Esophagus muscularis mucosa (tissue), 4 donors: ENCODE results near the gene TMEM131L. TPM values are rescaled to one million over a fixed set of nuclear protein-coding genes. Genes with fewer than 3 reads are reported as not detected.

Source experiments
- DNase-seq: peaks from one replicate; pipeline ENCODE4 v3.0.0-alpha.2; 2017; ENCODE audit errors: extremely low spot score
- H3K27ac ChIP-seq, 4 donors: fragments of 200-600 bp; sonication (generic); replicated peaks in 1 of 4; 1 replicate in 3 of 4; 2 replicates in 1 of 4; pipeline ENCODE4 v1.5.1; 2016 to 2019; ENCODE audit warnings: mild to moderate bottlenecking in 1 of 4
- H3K27me3 ChIP-seq, 4 donors: fragments of 200-600 bp; sonication (generic); one replicate each; pipeline versions ENCODE4 v1.5.1 to v1.6.0; 2016 to 2019
- H3K36me3 ChIP-seq, 4 donors: fragments of 200-600 bp; sonication (generic); one replicate each; pipeline ENCODE4 v1.5.1; 2016 to 2019
- H3K4me1 ChIP-seq, 4 donors: fragments of 200-600 bp; sonication (generic); one replicate each; pipeline ENCODE4 v1.5.1; 2016 to 2019
- H3K4me3 ChIP-seq, 4 donors: fragments of 200-600 bp; sonication (generic); 1 replicate in 2 of 4; 2 replicates in 2 of 4; pipeline ENCODE4 v1.5.1; 2016 to 2019; ENCODE audit warnings: mild to moderate bottlenecking in 4 of 4, moderate library complexity in 1 of 4
- H3K9me3 ChIP-seq, 4 donors: fragments of 200-600 bp; sonication (generic); 1 replicate in 3 of 4; 2 replicates in 1 of 4; pipeline ENCODE4 v1.5.1; 2016 to 2019
- EP300 ChIP-seq: sonication (generic); formaldehyde crosslinking; IDR thresholded peaks from one replicate; pipeline ENCODE4 v1.6.1; 2017; ENCODE audit warnings: antibody characterized with exemption
- POLR2A ChIP-seq: fragments of 450-650 bp; IDR thresholded peaks from one replicate; pipeline ENCODE4 v1.6.1; 2017; ENCODE audit warnings: antibody characterized with exemption, moderate library complexity, mild to moderate bottlenecking, low read depth
- POLR2AphosphoS5 ChIP-seq, 2 donors: sonication (generic); formaldehyde crosslinking; IDR thresholded peaks; one replicate each; pipeline ENCODE4 v1.6.1; 2017; ENCODE audit warnings: antibody characterized with exemption in 2 of 2
- WGBS: methylation state at CpG from one replicate; pipeline ENCODE4 v1.1.5; 2018; 5-methylcytosine and 5-hydroxymethylcytosine counted together
- intact Hi-C: fragments of 100-400 bp; cut with DNase I; formaldehyde crosslinking; loops from one replicate; pipeline ENCODE4 v1.15.1; 2023
- total RNA-seq, 4 donors: library from RNA; depleted of rRNA; stranded (reverse); fragments of >200 nt; gene quantifications; one replicate each; pipeline versions ENCODE4 v1.1.0 to v1.2.1, GENCODE V29; 2016
- TF ChIP-seq, protein P1 (sequence below), 3 experiments: fragments of 200-600 bp in 2 of 3; fragments of 450-650 bp in 1 of 3; sonication (generic) in 2 of 3; IDR thresholded peaks; one replicate each; pipeline ENCODE4 v1.5.1; 2017 to 2019; ENCODE audit warnings: antibody characterized with exemption in 3 of 3, mild to moderate bottlenecking in 2 of 3, moderate library complexity in 1 of 3

The TMEM131L gene
- total RNA-seq, 4 donors from 2014 or later = 10.3 to 16.3 (median 12.1) TPM

DNA sequence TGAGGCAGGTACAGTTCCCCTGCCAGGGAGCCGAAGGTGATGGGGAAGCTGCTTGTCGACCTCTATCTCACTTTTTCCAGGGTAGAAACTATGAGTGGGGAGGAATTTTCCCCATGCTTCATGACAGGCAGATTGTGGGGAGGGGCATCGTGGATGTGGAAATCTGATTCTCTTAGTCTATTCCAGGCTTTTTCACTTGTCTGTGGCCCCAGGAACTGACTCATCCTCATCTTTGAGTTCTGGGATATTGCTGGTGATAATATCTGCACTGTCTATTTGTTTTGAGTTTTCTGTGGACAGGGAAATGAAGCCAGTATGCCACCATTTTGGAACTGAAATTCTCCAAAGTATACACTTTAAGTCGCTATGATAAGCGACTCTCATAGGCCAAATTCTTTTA lies 210.3 kb downstream of the TMEM131L start:
- no peak overlapping the region for H3K4me3 ChIP-seq
- H3K9me3 ChIP-seq = peaks cover 0 to 9% (median 2%) of the 10 kb centered on the region in 4 donors
- DNase-seq = no peak
- 83% methylated on average over 5 of the region's 5 CpGs for WGBS
- H3K27ac ChIP-seq = no peak overlapping the region
- H3K27me3 ChIP-seq = no peaks in the 10 kb centered on the region
- TF ChIP-seq, protein P1, sequence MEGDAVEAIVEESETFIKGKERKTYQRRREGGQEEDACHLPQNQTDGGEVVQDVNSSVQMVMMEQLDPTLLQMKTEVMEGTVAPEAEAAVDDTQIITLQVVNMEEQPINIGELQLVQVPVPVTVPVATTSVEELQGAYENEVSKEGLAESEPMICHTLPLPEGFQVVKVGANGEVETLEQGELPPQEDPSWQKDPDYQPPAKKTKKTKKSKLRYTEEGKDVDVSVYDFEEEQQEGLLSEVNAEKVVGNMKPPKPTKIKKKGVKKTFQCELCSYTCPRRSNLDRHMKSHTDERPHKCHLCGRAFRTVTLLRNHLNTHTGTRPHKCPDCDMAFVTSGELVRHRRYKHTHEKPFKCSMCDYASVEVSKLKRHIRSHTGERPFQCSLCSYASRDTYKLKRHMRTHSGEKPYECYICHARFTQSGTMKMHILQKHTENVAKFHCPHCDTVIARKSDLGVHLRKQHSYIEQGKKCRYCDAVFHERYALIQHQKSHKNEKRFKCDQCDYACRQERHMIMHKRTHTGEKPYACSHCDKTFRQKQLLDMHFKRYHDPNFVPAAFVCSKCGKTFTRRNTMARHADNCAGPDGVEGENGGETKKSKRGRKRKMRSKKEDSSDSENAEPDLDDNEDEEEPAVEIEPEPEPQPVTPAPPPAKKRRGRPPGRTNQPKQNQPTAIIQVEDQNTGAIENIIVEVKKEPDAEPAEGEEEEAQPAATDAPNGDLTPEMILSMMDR (IDR thresholded peaks at IDR 0.05) = no peak
- TF ChIP-seq POLR2AphosphoS5 (IDR thresholded peaks at IDR 0.05) (no peak), EP300 (no peak), POLR2A (no peak)
- H3K36me3 ChIP-seq = no peaks in the 10 kb centered on the region
- intact Hi-C loops = no loop called here
- H3K4me1 ChIP-seq = no peaks in the 10 kb centered on the region

DNA sequence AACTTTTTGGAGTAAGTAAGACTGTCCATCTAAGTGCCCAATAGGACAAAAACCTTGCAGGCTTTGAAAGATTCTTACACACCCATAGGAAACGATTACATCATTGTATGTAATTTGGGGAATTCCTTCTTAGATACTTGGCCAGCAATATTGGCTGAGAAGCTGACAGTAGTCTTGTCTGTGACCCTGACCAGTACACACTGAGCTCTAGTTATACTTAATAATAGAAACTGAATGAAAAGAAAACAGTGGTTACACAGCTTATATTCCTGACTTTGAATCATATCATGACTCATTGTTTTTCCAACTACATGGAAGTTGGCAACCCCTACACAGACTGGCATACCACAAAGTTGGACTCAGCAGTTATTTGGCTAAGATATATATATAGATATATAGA lies 210.8 kb downstream of the TMEM131L start:
- Histone ChIP-seq H3K4me3 (no peak overlapping the region), H3K9me3 (peaks cover 0 to 9% (median 2%) of the 10 kb centered on the region in 4 donors), H3K4me1 (no peaks in the 10 kb centered on the region), H3K27ac (no peak overlapping the region), H3K27me3 (no peaks in the 10 kb centered on the region), H3K36me3 (no peaks in the 10 kb centered on the region)
- intact Hi-C loops = no loop called here
- WGBS = 38% methylated on average over 1 of the region's 1 CpG
- TF ChIP-seq POLR2AphosphoS5 (IDR thresholded peaks at IDR 0.05) (no peak), EP300 (no peak), POLR2A (no peak)
- TF ChIP-seq, protein P1 (IDR thresholded peaks at IDR 0.05) = no peak
- DNase-seq = no peak

DNA sequence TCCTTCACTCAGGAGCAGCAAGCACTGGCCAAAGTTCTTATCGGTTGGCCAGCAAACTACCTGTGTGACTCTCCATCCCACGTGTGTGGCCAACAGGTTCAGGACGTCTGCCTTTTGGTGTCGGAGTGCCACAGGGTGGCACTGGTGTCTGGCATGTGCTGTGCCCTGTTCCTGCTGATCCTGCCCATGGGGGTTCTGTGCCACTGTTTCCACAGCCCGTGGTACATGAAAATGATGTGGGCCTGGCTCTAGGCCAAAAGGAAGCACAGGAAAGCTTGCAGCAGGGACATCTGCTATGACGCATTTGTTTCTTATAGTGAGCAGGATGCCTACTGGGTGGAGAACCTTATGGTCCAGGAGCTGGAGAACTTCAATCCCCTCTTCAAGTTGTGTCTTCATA lies 213.3 kb downstream of the TMEM131L start:
- Histone ChIP-seq H3K4me3 (no peak overlapping the region), H3K36me3 (no peaks in the 10 kb centered on the region), H3K4me1 (peaks cover 9 to 12% (median 9%) of the 10 kb centered on the region in 4 donors), H3K27me3 (no peaks in the 10 kb centered on the region), H3K9me3 (peaks cover 0 to 9% (median 2%) of the 10 kb centered on the region in 4 donors), H3K27ac (no peak overlapping the region)
- no peak for DNase-seq
- intact Hi-C loops = no loop called here
- TF ChIP-seq EP300 = no peak
- TF ChIP-seq, protein P1 (IDR thresholded peaks at IDR 0.05) = no peak
- no peak for TF ChIP-seq POLR2AphosphoS5 (IDR thresholded peaks at IDR 0.05)
- no peak for TF ChIP-seq POLR2A
- WGBS = 88% methylated on average over 6 of the region's 6 CpGs

DNA sequence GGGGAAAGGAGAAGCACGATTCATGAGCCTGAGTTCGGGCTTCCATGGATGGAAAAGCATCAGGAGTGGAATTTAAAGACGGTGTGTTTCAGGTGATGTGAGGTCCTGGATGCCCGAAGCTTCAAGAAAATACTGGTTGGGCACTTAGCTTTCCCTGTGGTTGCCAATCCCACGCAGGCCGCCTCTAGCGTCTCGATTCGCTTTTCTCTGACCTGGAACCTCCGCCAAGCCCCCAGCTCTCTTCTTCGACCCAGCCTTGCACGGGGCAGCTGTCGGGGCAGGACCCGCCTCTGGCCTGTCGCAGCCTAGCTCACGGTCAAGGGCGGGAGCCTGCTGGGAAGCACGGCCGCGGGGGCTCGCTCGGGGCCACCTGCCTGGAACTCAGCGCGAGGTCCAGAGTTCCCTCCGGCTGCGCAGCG lies 217.6 kb downstream of the TMEM131L start:
- DNase-seq = no peak
- no peak for TF ChIP-seq EP300
- TF ChIP-seq POLR2A = no peak
- TF ChIP-seq, protein P1 (IDR thresholded peaks at IDR 0.05) = no peak
- no peak for TF ChIP-seq POLR2AphosphoS5 (IDR thresholded peaks at IDR 0.05)
- Histone ChIP-seq H3K4me3 (peak overlapping the region; percentile 65 to 74 (median 68)), H3K4me1 (peaks cover 13 to 20% (median 18%) of the 10 kb centered on the region in 4 donors), H3K27ac (peak overlapping the region in 1 of 4 donors; percentile 60), H3K27me3 (no peaks in the 10 kb centered on the region), H3K9me3 (peaks cover 0 to 10% (median 6%) of the 10 kb centered on the region in 4 donors), H3K36me3 (peaks cover 0 to 11% (median 5%) of the 10 kb centered on the region in 4 donors)
- intact Hi-C loops = no loop called here
- WGBS = 63% methylated on average over 4 of the region's 27 CpGs
